Measurements from ENCODE around the gene TMEM39B.
"Not testable (repeated sequence)": the region's sequence is repeated elsewhere in the genome, so short reads cannot be mapped to it uniquely, and the experiment has no call there.

Gene TMEM39B

DNA sequence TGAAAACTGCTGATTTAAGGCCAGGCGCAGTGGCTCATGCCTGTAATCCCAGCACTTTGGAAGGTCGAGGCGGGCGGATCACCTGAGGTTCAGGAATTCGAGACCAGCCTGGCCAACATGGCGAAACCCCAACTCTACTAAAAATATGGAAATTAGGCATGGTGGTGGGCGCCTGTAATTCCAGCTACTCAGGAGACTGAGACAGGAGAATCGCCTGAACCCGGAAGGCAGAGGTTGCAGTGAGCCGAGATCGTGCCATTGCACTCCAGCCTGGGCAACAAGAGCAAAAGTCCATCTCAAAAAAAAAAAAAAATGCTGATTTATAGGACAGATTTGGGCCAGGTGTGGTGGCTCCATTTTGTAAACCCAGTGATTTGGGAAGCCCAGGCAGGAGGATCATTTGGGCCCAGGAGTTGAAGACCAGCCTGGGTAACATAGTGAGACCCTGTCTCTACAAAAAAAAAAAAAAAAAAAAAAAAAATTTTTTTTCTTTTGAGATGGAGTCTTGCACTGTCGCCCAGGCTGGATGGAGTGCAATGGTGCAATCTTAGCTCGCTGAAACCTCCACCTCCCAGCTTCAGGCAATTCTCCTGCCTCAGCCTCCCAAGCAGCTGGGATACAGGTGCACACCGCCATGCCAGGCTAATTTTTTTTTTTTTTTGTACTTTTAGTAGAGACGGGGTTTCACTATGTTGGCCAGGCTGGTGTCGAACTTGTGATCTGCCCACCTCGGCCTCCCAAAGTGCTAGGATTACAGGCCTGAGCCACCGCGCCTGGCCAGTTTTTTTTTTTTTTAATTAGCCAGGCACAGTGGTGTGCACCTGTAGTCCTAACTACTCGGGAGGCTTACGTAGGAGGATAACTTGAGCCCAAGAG is 6.9 kb upstream of the TMEM39B start:
- in situ Hi-C loops (cut with MboI; ENCODE audit: low pct_unique_long_range_greater_than_20kb, low sequenced_read_pairs); DNase-seq: not testable (repeated sequence)

DNA sequence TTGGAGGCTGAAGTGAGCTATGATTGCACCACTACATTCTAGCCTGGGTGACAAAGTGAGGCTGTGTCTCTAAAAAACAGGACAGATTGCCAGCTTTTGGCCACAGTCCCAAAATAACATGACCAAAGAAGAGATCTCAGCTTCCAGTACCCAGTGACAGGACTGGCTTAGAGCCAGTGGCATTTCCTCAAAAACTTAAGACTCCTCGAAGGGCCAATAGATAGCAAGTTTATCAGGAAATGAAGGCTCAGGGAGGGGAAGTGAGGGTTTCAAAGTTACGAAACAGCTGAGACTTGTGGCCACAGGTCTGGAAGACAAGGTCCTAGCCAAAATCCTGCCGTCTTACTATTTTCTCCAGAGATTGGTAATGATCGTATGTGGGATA is 6.3 kb upstream of the TMEM39B start:
- DNase-seq, result peak; percentile 99
- in situ Hi-C loops (cut with MboI; ENCODE audit: low pct_unique_long_range_greater_than_20kb, low sequenced_read_pairs), result no loop called here

- in situ Hi-C loops (cut with MboI; ENCODE audit: low pct_unique_long_range_greater_than_20kb, low sequenced_read_pairs), result no loop called here
- peak; percentile 23 for DNase-seq
Observed at GRCh38 chr1:32068957-32069588, 3.7 kb upstream of the TMEM39B start.

DNA sequence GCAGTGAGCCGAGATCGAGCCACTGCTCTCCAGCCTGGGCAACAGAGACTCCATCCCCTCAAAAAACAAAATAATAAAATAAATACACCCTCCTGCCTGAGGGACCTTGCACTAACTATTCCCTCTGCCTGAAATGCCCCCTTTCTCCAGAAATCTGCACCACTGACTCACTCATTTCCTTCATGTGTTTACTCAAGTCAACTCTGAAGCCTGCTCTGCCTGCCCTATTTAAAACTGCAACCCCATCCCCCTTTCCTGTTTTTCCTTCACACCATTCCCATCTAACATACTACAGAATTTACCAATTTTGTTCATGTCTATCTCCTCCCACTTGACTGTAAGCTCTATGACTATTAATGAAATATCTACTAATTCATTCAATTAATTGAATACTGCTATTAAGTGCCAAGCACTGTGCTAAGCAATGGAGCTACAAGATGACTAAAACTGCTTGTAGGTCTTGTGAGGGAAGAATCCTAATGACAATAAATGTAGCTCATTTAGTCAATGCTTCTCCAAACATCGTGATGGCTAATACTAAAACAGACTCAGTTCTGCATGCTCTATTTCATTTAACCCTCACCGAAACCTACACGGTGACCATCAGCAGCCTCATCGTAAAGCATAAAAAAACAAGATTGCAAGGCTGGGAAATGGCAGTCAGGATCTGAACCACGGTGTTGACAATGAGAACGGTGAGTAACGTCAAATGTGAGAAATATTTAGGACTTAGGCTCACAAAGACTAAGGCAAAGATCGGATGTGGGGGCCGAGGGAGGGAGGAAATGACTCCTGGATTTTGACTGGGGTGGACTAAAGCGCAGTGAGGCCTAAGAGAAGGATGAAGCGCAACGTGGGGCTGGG is 749 bp upstream of the TMEM39B start:
- DNase-seq, result peak; percentile 23
- in situ Hi-C loops (cut with MboI; ENCODE audit: low pct_unique_long_range_greater_than_20kb, low sequenced_read_pairs), result no loop called here

- in situ Hi-C loops (cut with MboI; ENCODE audit: low pct_unique_long_range_greater_than_20kb, low sequenced_read_pairs), result no loop called here
- DNase-seq, result no peak
Observed at GRCh38 chr1:32073299-32074229, 825 bp downstream of the TMEM39B start.

DNA sequence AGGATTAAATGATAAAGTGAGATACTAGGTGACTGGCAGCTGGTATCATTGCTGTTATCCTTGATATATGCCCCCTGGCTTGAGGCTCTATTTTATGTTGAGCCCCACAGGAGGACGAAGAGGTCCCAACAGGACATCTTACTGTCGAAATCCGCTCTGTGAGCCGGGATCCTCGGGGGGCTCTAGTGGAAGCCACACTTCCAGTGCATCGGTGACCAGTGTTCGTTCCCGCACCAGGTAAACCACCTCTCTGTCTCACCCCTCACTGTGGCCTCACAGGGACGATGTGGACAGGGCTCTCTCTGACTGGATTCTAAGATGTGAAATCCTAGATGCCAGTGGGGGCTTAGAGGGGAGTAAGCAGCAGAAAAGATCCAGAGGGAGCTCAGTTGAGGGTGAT is 2.1 kb downstream of the TMEM39B start:
- DNase-seq, result no peak
- in situ Hi-C loops (cut with MboI; ENCODE audit: low pct_unique_long_range_greater_than_20kb, low sequenced_read_pairs), result no loop called here

GRCh38 chr1:32077451-32077850 is 4.7 kb downstream of the TMEM39B start:
- in situ Hi-C loops (cut with MboI; ENCODE audit: low pct_unique_long_range_greater_than_20kb, low sequenced_read_pairs), result no loop called here
- DNase-seq, result no peak

DNA sequence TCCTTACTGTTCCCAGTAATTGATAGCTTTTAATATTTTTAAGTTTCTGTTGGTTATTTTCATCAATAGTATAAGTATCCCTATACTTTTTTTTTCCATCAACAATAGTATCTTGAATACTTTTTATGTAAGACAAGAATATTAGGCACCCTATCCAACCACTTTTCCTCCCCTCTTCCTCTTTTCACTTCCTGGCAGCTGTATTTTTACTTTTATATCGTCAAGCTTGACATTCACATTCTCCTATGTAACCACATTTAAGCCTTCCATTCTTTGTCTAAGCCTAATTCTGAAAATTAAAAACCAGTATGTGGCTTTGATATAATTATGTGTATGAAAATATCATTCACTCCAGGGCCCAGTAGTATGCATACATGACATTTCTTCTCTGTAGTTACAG is 9.3 kb downstream of the TMEM39B start:
- in situ Hi-C loops (cut with MboI; ENCODE audit: low pct_unique_long_range_greater_than_20kb, low sequenced_read_pairs), result no loop called here

DNA sequence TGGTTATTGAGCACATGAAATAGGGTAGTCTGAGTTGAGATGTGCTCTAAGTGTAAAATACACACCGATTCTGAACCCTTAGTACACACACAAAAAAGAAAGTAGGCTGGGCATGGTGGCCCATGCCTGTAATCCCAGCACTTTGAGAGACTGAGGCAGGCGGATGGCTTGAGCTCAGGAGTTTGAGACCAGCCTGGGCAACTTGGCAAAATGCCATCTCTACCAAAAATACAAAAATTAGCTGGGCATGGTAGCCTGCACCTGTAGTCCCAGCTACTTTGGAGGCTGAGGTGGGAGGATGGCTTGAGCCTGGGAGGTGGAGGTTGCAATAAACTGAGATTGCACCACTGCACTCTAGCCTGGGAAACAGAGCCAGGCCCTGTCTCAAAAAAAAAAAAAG is 13.6 kb downstream of the TMEM39B start:
- in situ Hi-C loops (cut with MboI; ENCODE audit: low pct_unique_long_range_greater_than_20kb, low sequenced_read_pairs); DNase-seq: not testable (repeated sequence)

More for the DNA sequence above, 9.3 kb downstream of the TMEM39B start:
- DNase-seq, result peak; percentile 62

- in situ Hi-C loops (cut with MboI; ENCODE audit: low pct_unique_long_range_greater_than_20kb, low sequenced_read_pairs), result no loop called here
- no peak for DNase-seq
Observed at GRCh38 chr1:32091176-32091575, 18.4 kb downstream of the TMEM39B start.

- in situ Hi-C loops (cut with MboI; ENCODE audit: low pct_unique_long_range_greater_than_20kb, low sequenced_read_pairs), result no loop called here
- DNase-seq, result no peak
Observed at GRCh38 chr1:32091591-32091990, 18.9 kb downstream of the TMEM39B start.

DNA sequence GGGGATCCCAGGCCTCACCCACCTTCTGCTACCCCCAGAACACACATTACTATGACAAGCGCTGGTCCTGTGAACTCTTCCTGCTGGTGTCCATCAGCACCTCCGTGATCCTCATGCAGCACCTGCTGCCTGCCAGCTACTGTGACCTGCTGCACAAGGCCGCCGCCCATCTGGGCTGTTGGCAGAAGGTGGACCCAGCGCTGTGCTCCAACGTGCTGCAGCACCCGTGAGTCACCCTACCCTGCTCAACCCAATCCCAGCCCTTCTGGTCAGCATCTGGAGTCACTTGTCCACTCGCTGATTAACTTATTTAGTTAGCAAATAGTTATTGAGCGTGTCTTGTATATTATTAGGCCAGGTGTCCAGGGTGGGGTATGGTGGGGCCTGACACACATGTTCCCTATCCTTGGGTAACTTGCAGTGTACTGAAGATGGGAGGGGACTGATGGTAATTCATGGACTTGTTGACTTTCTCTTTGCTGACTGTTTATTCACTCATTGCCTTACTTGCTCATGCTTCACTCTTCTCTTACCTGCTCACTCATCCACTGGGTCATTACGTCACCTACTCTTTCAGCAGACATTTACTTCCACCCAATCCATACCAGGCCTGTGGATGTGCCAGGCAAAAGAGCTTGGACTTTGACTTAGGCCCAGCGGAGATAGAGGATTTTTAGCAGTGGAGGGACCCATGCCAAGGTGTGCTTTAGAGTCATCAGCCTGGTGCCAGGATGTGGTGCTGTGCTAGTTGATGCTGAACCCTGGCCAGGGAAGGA is 22.2 kb downstream of the TMEM39B start:
- in situ Hi-C loops (cut with MboI; ENCODE audit: low pct_unique_long_range_greater_than_20kb, low sequenced_read_pairs), result no loop called here

DNA sequence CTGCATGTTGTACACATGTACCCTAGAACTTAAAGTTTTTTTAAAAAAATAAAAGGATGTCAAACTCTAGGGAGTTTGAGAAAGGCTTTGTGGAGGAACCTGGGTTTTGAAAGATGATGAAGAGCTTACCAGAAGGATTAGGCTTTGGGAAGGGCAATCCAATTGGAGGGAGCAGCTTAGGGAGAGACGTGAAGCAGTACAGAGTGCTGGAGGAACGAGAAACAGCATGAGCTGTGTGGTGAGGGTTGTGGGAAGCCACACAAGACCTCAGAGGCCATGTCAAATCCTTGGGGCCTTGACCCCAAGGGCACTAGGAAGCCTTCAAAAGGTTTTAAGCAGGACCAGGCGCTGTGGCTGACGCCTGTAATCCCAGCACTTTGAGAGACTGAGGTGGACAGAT is 26.7 kb downstream of the TMEM39B start:
- DNase-seq, result no peak

More for the DNA sequence above, 22.2 kb downstream of the TMEM39B start:
- no peak for DNase-seq

GRCh38 chr1:32100359-32100758 is 27.6 kb downstream of the TMEM39B start:
- in situ Hi-C loops (cut with MboI; ENCODE audit: low pct_unique_long_range_greater_than_20kb, low sequenced_read_pairs), result no loop called here
- DNase-seq, result no peak

More for the DNA sequence above, 26.7 kb downstream of the TMEM39B start:
- in situ Hi-C loops (cut with MboI; ENCODE audit: low pct_unique_long_range_greater_than_20kb, low sequenced_read_pairs), result no loop called here

- in situ Hi-C loops (cut with MboI; ENCODE audit: low pct_unique_long_range_greater_than_20kb, low sequenced_read_pairs), result no loop called here
- DNase-seq, result no peak
Observed at GRCh38 chr1:32100807-32101708, 28.3 kb downstream of the TMEM39B start.

DNA sequence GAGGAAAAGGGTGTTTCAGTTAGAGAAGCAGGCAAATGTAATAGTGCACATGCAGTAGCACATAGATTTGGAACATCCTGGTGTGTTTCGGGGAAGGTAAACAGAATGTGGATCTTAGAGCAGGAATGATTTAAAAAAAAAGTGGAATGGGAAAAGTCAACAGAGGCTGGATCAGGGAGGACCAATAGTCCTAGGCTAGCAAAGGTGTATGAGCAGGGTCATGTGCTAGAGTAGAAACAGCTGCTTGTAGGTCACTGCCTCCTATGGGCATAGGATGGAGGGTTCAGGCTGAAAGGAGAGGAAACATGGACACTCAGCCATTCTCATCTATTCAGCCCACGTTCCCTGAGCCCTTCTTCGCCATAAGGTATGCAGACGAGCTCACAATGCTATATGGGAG is 31.4 kb downstream of the TMEM39B start:
- DNase-seq, result no peak
- in situ Hi-C loops (cut with MboI; ENCODE audit: low pct_unique_long_range_greater_than_20kb, low sequenced_read_pairs), result no loop called here

- in situ Hi-C loops (cut with MboI; ENCODE audit: low pct_unique_long_range_greater_than_20kb, low sequenced_read_pairs), result no loop called here
- DNase-seq, result no peak
Observed at GRCh38 chr1:32105338-32105737, 32.6 kb downstream of the TMEM39B start.

All from KBM-7 (cell line).